ENCODE data around the gene KLHL36. TPM values are rescaled to one million over a fixed set of nuclear protein-coding genes. Genes with fewer than 3 reads are reported as not detected.
A peak's percentile ranks its signal among the peaks of the same experiment; 100 is the strongest.

The KLHL36 gene
- total RNA-seq, 6 donors from 2014 or later: 44.1 to 92.2 (median 54.2) TPM

DNA sequence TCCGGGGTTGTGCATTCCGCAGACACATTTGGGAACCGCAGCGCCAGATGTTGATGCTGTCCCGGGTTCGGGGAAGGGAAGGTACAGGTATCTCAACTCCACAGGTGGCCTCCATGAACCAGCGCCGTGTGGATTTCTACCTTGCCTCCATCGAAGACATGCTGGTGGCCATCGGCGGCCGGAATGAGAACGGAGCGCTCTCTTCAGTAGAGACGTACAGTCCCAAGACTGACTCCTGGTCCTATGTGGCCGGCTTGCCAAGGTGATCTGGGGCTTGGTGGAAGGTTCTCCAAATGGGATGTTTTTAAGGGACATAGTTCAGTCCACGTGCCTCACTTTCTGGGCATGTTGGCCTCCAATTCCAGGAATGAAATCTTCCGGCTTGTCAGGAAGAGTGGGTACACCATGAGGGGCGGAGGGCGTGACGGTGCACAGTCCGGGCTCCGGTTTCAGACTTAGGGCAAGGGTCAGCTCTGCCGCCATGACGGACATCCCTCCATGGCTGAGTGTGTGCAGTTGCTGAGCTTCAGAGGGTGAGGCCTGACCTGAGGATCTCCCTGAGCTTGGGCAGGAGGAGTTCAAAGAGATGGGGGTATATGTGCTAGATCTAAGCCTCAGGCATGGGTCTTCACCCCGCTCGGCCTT lies 11.5 kb downstream of the KLHL36 start:
- no peak for TF ChIP-seq POLR2AphosphoS5 (IDR thresholded peaks at IDR 0.05)
- no peak for TF ChIP-seq POLR2A (IDR thresholded peaks at IDR 0.05)
- TF ChIP-seq, protein P1, sequence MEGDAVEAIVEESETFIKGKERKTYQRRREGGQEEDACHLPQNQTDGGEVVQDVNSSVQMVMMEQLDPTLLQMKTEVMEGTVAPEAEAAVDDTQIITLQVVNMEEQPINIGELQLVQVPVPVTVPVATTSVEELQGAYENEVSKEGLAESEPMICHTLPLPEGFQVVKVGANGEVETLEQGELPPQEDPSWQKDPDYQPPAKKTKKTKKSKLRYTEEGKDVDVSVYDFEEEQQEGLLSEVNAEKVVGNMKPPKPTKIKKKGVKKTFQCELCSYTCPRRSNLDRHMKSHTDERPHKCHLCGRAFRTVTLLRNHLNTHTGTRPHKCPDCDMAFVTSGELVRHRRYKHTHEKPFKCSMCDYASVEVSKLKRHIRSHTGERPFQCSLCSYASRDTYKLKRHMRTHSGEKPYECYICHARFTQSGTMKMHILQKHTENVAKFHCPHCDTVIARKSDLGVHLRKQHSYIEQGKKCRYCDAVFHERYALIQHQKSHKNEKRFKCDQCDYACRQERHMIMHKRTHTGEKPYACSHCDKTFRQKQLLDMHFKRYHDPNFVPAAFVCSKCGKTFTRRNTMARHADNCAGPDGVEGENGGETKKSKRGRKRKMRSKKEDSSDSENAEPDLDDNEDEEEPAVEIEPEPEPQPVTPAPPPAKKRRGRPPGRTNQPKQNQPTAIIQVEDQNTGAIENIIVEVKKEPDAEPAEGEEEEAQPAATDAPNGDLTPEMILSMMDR (IDR thresholded peaks at IDR 0.05): no peak
- no peak for TF ChIP-seq EP300 (IDR thresholded peaks at IDR 0.05)
- H3K9me3 ChIP-seq: no peaks in the 10 kb centered on the region
- H3K27ac ChIP-seq: no peak overlapping the region
- ATAC-seq (ENCODE audit: low FRiP score in 2 of 2): no peak
- no peaks in the 10 kb centered on the region for H3K27me3 ChIP-seq
- 95 to 97% methylated on average over 20 to 27 of the region's 27 CpGs for WGBS, 2 donors
- no peak for DNase-seq
- H3K4me1 ChIP-seq: no peaks in the 10 kb centered on the region
- H3K36me3 ChIP-seq: peaks cover 44 to 91% (median 78%) of the 10 kb centered on the region in 4 donors
- H3K4me3 ChIP-seq: no peak overlapping the region

DNA sequence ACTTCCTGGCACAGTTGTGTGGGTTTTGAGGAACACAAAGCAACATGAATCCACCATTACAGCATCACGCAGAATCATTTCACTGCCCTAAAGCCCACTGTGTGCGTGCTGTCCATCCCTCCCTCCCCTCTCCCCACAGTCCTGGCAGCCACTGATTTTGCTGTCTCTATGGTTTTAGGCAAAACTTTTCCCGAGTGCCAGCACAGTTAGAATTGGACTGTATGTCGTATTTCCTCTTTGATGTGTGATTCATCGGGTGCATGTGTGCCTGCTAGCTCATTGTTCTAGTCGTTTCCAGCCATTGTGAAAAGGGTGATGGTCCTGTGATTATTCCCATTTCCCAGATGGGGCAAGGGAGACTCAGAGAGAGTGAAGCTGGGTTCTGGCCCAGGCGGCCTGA lies 12.7 kb downstream of the KLHL36 start:
- Histone ChIP-seq H3K27ac (no peak overlapping the region), H3K4me3 (no peak overlapping the region), H3K9me3 (no peaks in the 10 kb centered on the region), H3K36me3 (peaks cover 44 to 98% (median 87%) of the 10 kb centered on the region in 4 donors), H3K4me1 (no peaks in the 10 kb centered on the region), H3K27me3 (no peaks in the 10 kb centered on the region)
- DNase-seq (no peak), ATAC-seq (ENCODE audit: low FRiP score in 2 of 2) (no peak)
- 80 to 82% methylated on average over 7 of the region's 7 CpGs for WGBS, 2 donors
- TF ChIP-seq POLR2A (IDR thresholded peaks at IDR 0.05) (no peak), POLR2AphosphoS5 (IDR thresholded peaks at IDR 0.05) (no peak), EP300 (IDR thresholded peaks at IDR 0.05) (no peak)
- TF ChIP-seq, protein P1 (IDR thresholded peaks at IDR 0.05): no peak

DNA sequence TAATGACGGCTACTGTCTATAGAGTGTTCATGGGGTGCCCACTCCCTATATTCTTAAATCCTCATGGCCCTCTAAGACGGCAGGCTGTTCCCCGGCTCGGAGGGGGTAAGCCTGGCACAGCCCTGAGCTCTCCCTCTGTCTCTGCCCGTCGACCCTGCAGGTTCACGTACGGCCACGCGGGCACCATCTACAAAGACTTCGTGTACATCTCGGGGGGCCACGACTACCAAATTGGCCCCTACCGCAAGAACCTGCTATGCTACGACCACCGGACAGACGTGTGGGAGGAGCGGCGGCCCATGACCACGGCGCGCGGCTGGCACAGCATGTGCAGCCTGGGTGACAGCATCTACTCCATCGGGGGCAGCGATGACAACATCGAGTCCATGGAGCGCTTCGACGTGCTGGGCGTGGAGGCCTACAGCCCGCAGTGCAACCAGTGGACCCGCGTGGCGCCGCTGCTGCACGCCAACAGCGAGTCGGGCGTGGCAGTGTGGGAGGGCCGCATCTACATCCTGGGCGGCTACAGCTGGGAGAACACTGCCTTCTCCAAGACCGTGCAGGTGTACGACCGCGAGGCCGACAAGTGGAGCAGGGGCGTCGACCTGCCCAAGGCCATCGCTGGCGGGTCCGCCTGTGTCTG lies 13.2 kb downstream of the KLHL36 start:
- DNase-seq: peak in 1 of 2 donors; percentile 76

DNA sequence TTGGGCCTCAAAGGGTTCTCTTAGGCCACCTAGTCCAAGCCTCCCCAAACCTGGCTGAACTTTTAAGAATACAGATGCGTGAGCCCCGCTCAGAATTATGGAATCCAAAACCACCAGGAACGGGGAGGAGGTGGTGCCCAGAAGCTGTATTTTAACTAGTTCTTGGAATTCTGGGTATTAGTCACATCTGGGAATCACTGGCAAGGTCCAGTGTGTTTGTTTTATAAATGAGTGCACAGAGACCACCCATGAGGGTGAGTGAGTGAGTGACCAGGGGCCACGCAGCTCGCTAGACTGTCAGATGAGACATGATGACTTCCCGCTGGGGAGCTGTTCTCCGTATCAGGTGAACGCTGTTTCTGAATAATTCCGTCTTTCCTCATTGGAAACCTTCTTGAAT lies 14.2 kb downstream of the KLHL36 start:
- DNase-seq (no peak), ATAC-seq (ENCODE audit: low FRiP score in 2 of 2) (no peak)
- WGBS, 2 donors: 97 to 98% methylated on average over 9 of the region's 9 CpGs
- H3K4me1 ChIP-seq: no peaks in the 10 kb centered on the region
- H3K36me3 ChIP-seq: peaks cover 36 to 91% (median 81%) of the 10 kb centered on the region in 4 donors
- TF ChIP-seq, protein P1 (IDR thresholded peaks at IDR 0.05): no peak
- TF ChIP-seq POLR2AphosphoS5 (IDR thresholded peaks at IDR 0.05) (no peak), EP300 (IDR thresholded peaks at IDR 0.05) (no peak), POLR2A (IDR thresholded peaks at IDR 0.05) (no peak)
- H3K27me3 ChIP-seq: no peaks in the 10 kb centered on the region
- H3K4me3 ChIP-seq: no peak overlapping the region
- no peaks in the 10 kb centered on the region for H3K9me3 ChIP-seq
- H3K27ac ChIP-seq: no peak overlapping the region

More for the DNA sequence above, 13.2 kb downstream of the KLHL36 start:
- WGBS, 2 donors: 96 to 97% methylated on average over 32 to 51 of the region's 51 CpGs
- H3K27ac ChIP-seq: no peak overlapping the region
- H3K9me3 ChIP-seq: no peaks in the 10 kb centered on the region
- peaks cover 44 to 99% (median 90%) of the 10 kb centered on the region in 4 donors for H3K36me3 ChIP-seq
- no peak for ATAC-seq (ENCODE audit: low FRiP score in 2 of 2)
- no peak overlapping the region for H3K4me3 ChIP-seq
- no peaks in the 10 kb centered on the region for H3K27me3 ChIP-seq
- no peak for TF ChIP-seq EP300 (IDR thresholded peaks at IDR 0.05)
- TF ChIP-seq POLR2AphosphoS5 (IDR thresholded peaks at IDR 0.05): no peak
- no peak for TF ChIP-seq POLR2A (IDR thresholded peaks at IDR 0.05)
- TF ChIP-seq, protein P1 (IDR thresholded peaks at IDR 0.05): no peak
- H3K4me1 ChIP-seq: no peaks in the 10 kb centered on the region

Measured in upper lobe of left lung (tissue), 6 donors.